D721Med (cell line): ENCODE data around the gene TXNDC8.
"Not testable (repeated sequence)": the region's sequence is repeated elsewhere in the genome, so short reads cannot be mapped to it uniquely, and the experiment has no call there.

ENCODE experiments used
- DNase-seq: peaks from one replicate; pipeline ENCODE4 v3.0.0; 2011; ENCODE audit warnings: low spot score; ENCODE audit not compliant: insufficient read length
- FAIRE-seq: peaks from 2 replicates; lab custom pipeline; 2011; peaks lifted over from hg19 to GRCh38; lab: Jason Lieb, UNC
- CTCF ChIP-seq: IDR thresholded peaks from 2 replicates; pipeline ENCODE4 v1.5.1; 2012; ENCODE audit warnings: mild to moderate bottlenecking, control low read depth; ENCODE audit not compliant: insufficient read depth; ENCODE audit errors: missing control alignments

The TXNDC8 gene

GRCh38 chr9:110316261-110317075 lies 21.2 kb downstream of the TXNDC8 start:
- no peak for TF ChIP-seq CTCF
- no peak for FAIRE-seq
- no peak for DNase-seq

- DNase-seq, FAIRE-seq: not testable (repeated sequence)
These were observed 25.7 kb downstream of the TXNDC8 start for GRCh38 chr9:110311978-110312377.

- FAIRE-seq (no peak), DNase-seq (no peak)
- no peak for TF ChIP-seq CTCF
These were observed 28.0 kb downstream of the TXNDC8 start for GRCh38 chr9:110309681-110310080.

- DNase-seq: no peak
- no peak for FAIRE-seq
- no peak for TF ChIP-seq CTCF
These were observed 29.0 kb downstream of the TXNDC8 start for GRCh38 chr9:110308633-110309038.

GRCh38 chr9:110307191-110307590 lies 30.5 kb downstream of the TXNDC8 start:
- no peak for FAIRE-seq
- no peak for TF ChIP-seq CTCF
- DNase-seq: no peak

GRCh38 chr9:110303133-110303532 lies 34.5 kb downstream of the TXNDC8 start:
- no peak for TF ChIP-seq CTCF
- DNase-seq (no peak), FAIRE-seq (no peak)

GRCh38 chr9:110298043-110298605 lies 39.5 kb downstream of the TXNDC8 start:
- no peak for FAIRE-seq
- TF ChIP-seq CTCF: no peak
- DNase-seq: no peak
